SK-MEL-5 (cell line): Measurements from ENCODE around the gene ZNF576. TPM values are rescaled to one million over a fixed set of nuclear protein-coding genes. Genes with fewer than 3 reads are reported as not detected.
"Not testable (repeated sequence)": the region's sequence is repeated elsewhere in the genome, so short reads cannot be mapped to it uniquely, and the experiment has no call there.

Experiments
- DNase-seq: peaks from one replicate; pipeline ENCODE4 v3.0.0-alpha.2; 2016; ENCODE audit warnings: low read depth, low spot score
- in situ Hi-C: cut with HindIII; loops from 2 replicates; pipeline ENCODE4 v1.10.0; 2016; ENCODE audit warnings: low sequenced_read_pairs, high pct_unique_total_duplicates, low pct_unique_long_range_greater_than_20kb
- total RNA-seq: library from RNA; depleted of rRNA; stranded (reverse); fragments of >200 nt; shearing (Covaris generic); gene quantifications from 2 replicates; pipeline ENCODE4 v1.2.3, GENCODE V29; 2014

The ZNF576 gene
- total RNA-seq, 1 experiment from 2014 or later: 10.5 TPM

DNA sequence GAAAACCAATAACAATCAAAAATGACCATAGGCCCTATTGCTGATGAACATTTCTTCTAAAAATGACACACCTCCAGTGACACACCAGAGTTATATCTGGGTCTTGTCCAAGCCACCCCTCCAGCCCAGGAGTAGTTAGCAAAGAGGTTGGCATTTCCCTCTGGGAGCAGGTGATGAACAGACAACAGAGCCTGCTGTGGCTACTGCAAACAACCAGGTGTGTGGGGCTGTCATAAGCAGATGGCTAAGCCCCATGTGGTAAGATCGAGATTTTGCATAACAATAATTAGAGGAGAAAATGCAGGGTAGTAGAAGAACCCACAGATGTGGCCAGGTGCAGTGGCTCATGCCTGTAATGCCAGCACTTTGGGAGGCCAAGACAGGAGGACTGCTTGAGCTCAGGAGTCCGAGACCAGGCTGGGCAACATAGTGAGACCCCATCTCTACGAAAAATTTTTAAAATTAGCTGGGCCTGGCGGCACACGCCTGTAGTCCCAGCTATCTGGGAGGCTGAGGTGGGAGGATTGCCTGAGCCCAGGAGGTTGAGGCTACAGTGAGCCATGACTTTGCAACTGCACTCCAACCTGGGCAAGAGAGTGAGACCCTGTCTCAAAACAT is 26.1 kb upstream of the ZNF576 start:
- in situ Hi-C loops: no loop called here
- DNase-seq: no peak

DNA sequence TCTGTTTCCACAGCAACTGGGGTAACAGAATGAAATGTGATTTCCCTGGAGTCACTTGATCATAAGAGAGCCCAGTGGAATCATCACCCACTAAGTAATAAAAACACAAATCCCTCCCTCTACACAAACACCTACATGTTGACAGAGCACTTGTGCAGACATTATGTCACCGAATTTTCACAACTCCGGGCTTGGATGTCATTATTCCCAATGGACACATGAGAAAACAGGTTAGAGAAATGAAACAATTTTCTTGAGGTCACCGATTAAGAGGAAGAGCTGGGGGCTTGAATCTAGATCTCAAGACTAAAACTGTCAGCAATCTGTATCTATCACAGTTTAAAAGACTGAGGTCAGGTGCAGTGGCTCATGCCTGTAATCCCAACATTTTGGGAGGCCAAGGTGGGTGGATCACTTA is 24.2 kb upstream of the ZNF576 start:
- in situ Hi-C loops: no loop called here
- DNase-seq: no peak

- DNase-seq: no peak
- in situ Hi-C loops: no loop called here
Observed at GRCh38 chr19:43574424-43575155, 21.8 kb upstream of the ZNF576 start.

DNA sequence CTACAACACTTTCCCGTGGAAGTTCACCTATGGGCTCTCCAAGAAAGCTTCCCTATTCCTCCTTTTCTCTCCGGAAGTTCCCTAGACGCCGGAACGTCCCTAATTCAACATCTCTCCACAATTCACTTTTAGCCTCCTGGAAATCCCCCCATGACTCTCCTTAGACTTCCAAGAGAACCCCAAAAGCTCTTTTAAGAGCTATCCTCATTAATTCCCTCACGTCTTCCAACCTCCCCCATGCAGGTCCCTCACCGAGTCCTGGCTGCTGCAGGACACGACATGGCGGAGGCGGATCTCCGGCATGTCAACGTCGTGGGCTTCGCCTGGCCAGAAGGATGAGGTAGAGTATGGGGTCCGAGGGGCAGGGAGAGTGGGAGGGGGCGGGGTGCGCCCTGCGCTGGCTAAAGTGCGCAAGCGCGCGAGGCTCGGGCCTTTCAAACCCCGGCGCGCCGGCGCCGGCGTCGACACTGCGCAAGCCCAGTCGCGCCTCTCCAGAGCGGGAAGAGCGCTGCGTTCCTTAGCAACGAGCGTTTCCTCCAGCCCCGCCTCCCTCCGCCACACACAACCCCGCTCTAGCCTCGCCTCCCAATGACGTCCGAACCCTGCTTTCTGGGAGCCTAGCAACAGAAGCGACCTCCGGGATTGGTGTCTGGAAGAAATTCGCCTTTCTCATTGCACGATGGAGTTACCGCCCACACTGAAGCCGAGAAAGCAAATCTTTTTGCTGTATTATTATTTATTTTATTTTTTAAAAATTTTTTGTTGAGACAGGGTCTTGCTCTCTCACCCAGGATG is 21.0 kb upstream of the ZNF576 start, which contains the start of the genes PINLYP and XRCC1:
PINLYP (plus strand) TSS at position 646 of the 795 bp plus-strand sequence. CDS start 1,391 bp downstream, outside the sequence.
XRCC1 (minus strand) TSS at position 372 of the 795 bp plus-strand sequence; CDS start at position 303, 69 bp downstream.
- DNase-seq: peak; percentile 99
- in situ Hi-C loops: no loop called here

DNA sequence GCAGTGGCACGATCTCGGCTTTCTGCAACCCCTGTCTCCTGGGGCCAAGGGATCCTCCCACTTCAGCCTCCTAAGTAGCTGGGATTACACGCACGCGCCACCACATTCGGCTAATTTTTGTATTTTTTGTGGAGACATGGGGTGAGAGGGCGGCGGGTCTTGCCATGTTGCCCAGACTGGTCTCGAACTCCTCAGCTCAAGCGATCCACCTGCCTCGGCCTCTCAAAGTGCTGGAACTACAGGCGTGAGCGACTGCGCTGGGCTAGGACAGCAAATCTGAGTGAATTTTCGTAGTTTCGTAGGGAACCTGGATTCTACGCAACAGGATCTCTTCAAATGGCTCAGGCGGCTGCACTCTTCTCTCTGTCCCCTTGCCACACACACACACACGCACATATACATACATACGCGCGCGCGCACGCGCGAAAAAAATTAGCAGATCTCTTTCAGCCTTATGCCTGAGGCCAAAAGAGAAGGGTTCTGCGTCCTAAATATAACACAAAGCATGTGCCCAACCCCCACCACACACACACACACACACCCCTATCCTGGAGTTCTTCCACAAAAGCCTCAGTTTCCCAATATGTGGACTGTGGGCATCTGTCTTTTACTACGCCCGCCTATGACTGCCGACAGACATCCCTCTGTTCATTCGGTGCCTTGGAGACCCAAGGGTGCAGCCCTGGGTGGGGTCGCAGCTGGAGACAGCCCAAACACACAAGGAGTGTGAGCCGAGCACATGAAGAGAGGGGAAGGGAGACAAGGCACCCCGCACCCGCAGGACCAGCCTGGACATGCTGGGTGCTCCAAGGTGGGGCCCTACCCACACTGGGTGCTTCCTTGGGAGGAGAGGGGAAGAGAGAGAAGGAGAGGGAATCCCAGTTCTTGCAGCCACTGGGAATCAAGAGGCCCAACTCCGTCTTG is 20.2 kb upstream of the ZNF576 start:
- in situ Hi-C loops: no loop called here
- DNase-seq: no peak

GRCh38 chr19:43578787-43579186 is 17.6 kb upstream of the ZNF576 start:
- in situ Hi-C loops: no loop called here
- DNase-seq: no peak

GRCh38 chr19:43581467-43581866 is 14.9 kb upstream of the ZNF576 start:
- in situ Hi-C loops: no loop called here
- no peak for DNase-seq

DNA sequence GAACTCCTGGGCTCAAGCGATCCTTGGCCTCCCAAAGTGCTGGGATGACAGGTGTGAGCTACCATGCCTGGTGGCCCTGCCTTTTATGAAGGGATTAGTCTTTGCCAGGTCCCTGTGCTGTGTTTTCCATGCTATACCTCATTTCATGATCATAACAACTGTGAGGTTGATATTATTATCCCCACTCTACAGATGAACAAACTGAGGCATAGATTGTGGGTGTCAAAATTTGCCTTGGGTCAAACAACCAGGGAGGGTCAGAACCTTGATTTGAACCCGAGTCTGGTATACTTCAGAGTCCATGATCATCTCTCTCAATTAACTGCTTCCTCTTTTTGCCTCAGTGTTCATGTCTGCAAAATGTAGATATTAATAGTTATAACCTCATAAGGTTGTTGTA is 13.9 kb upstream of the ZNF576 start:
- in situ Hi-C loops: no loop called here
- DNase-seq: no peak

DNA sequence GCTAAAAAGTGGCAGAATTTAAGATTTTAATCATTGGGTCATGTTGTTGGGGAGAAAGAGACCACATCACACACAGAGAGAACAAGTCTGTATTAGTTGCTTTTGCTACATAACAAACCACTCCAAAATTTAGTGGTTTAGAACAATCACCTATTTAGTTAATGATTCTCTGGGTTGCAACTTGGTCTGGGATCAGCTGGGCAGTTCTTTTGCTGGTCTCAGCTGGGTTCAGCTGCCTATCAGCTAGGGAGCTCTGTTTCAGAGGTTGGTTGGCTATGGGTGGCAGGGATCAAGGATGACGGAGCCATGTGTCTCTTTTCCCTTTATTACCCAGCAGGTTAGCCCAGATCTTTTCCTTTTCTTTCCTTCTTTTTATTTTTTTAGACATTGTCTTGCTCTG is 11.9 kb upstream of the ZNF576 start:
- in situ Hi-C loops: no loop called here
- DNase-seq: no peak

- in situ Hi-C loops: no loop called here
- no peak for DNase-seq
Observed at GRCh38 chr19:43586346-43586745, 10.0 kb upstream of the ZNF576 start.

DNA sequence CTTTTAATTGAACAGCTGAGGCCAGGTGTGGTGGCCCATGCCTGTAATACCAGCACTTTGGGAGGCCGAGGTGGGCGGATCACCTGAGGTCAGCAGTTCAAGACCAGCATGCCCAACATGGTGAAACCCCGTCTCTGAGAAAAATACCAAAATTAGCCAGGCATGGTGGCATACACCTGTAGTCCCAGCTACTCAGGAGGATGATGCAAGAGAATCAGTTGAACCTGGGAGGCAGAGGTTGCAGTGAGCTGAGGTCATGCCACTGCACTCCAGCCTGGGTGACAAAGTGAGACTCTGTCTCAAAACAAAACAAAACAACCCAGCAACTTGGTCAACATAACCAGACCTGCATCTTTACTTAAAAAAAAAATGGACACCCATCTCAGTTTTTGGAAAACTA is 9.4 kb upstream of the ZNF576 start:
- in situ Hi-C loops, DNase-seq: not testable (repeated sequence)

DNA sequence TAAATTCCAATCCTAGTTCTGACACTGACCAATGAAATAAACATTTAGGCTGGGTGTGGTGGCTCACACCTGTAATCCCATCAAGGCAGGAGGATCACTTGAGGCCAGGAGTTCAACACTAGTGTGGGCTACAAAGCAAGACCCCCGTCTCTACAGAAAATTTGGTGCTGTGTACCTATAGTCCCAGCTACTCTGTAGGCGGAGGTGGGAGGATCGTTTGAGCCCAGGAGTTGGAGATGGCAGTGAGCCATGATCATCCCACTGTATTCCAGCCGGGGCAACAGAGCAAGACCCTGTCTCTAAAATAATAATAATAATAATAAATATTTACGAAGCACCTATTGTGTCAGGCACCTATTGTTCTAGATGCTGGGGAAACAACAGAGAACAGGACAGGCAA is 7.1 kb upstream of the ZNF576 start:
- in situ Hi-C loops: no loop called here
- DNase-seq: no peak

DNA sequence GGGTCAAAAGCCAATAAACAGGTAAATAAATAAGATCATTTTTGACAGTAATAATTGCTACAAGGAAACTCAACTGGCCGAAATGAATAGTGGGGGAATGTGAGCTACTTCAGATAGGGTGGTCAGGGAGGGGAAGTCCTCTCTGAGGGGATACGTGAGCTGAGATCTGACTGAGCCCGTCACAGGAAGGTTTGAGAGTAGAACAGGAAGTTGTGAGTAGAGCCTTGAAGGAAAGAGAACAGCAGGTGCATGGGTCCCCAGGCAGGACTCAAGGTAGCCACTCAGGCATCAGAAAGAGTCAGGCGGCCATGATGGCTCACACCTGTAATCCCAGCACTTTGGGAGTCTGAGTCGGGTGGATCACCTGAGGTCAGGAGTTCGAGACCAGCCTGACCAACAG is 6.7 kb upstream of the ZNF576 start:
- DNase-seq: no peak
- in situ Hi-C loops: no loop called here

DNA sequence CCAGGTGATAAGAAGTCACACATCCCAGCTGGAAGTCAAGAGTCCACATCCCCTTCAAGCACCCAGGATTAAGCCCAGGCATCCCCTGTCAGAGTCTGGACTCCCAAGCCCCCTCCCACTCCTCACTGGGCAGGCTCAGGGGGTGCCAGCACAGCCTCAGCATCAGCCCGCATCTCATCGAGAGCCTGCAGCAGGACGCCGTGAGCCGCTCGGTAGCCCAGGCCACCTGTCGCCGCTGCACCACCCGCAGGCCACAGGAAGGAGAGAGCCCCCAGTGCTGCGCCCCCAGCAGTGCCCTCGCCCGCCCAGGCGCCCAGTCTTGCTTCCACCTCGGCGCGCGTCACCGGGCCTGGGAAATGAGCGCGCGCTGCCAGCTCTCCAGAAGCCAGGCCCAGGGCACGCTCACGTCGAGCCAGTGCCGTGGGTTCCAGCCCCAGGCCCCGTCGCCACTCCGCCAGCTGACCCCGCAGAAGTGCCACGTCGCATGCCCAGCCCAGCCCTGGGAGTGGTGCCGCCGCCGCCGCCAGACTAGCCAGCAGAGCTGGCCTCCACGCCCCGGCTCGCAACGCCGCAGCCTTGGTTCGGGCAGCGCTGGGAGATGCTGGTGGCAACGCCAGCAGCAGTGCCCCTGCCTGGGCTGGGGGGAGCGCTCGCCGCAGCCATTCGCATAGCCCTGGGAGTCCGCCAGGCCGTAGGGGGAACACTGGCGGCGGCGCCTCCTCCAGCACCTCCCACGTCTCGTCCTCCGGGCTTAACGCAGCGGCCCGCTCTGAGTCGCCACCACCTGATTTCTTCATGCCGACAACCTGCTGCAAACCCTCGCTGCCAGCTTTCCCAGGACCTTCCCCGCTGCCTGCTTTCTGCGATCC is 4.3 kb upstream of the ZNF576 start:
- no peak for DNase-seq
- in situ Hi-C loops: no loop called here

DNA sequence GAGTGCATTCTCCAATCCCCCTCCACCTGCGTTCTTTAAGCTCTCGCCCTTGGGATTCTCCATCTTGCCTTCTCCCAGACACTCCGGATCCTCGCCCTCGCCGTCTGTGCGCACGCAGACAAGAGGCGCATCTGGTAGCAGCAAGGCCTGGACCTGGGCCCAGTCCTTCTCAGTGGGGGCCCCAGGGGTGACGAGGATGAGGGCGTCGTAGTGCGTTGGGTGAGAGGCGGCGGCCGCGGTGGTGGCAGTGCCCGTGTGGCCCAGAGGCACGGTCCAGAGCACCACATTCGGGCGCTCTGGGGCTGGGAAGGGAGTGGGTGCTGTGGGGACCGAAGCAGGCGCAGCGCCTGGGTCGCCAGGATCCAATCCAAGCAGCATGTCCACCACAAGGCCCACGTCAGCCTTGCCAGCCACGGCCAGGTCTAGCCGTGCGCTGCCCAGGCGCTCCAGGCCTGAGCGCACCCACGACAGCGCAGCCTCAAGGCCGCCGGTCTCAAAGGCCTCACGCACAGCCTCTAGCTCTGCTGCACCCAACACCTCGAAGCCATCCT is 3.5 kb upstream of the ZNF576 start:
- no peak for DNase-seq
- in situ Hi-C loops: no loop called here

GRCh38 chr19:43594081-43594697 is 2.2 kb upstream of the ZNF576 start:
- in situ Hi-C loops: no loop called here
- no peak for DNase-seq
